GM18505 (cell line): ENCODE data around the gene URM1.
"Not testable (repeated sequence)": the region's sequence is repeated elsewhere in the genome, so short reads cannot be mapped to it uniquely, and the experiment has no call there.

Experiments
- ATAC-seq: cut with Tn5 transposase; IDR thresholded peaks from one replicate; pipeline ENCODE4 v1.9.1; 2021; ENCODE audit not compliant: unreplicated experiment
- POLR2A ChIP-seq: IDR thresholded peaks from 4 replicates; pipeline ENCODE4 v1.6.1; 2011; ENCODE audit warnings: borderline replicate concordance; ENCODE audit not compliant: insufficient read depth, insufficient read length; ENCODE audit errors: extremely low read depth

Gene URM1

DNA sequence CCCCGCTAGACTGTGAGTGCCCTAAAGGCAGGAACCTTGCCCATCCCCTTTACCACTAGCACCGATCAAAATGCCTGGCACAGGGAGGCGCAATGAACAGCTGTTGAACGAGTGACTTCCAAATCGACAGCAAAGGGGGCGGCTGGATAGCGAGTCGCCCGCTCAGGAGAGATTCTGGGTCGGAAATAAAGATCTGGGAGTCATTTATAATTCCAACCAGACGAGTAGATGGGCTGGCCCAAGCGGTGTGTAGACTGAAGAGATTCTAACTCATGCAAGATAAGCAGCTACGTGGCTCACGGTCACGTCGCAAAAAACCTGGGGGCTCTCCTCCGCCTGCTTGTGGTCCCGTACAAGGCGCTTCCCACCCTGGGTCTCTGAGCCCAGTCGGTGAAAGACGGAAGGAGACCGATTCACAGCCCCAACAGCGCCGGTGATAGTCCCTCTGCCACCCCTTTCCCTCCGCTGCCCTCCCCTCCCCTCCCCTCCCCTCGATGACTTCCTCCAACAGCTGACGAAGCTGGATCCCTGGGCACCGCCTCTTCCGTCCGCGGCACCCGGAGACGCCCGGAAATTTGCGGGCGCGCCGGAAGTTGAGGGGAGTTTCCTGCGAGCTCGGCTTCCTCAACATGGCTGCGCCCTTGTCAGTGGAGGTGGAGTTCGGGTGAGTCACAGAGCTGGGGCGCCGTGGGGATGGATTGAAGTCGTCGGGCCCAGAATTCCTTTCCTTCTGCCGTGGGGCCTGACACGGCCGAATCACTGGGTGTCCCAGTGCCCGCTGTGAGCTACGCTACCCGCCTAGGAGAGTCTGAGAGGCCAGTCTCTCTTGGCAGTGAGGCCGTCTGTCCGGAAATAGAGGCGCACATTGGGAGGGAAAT lies at the start of gene URM1:
Gene URM1 (plus strand): TSS at position 623 of the 878 bp plus-strand sequence. CDS start 7 bp downstream, at position 630.
- peak; percentile 90 for TF ChIP-seq POLR2A
- ATAC-seq = peak; percentile 90

- ATAC-seq = peak; percentile 14
- TF ChIP-seq POLR2A = no peak
Measured at GRCh38 chr9:128321879-128322403, 49.2 kb upstream of the URM1 start.

DNA sequence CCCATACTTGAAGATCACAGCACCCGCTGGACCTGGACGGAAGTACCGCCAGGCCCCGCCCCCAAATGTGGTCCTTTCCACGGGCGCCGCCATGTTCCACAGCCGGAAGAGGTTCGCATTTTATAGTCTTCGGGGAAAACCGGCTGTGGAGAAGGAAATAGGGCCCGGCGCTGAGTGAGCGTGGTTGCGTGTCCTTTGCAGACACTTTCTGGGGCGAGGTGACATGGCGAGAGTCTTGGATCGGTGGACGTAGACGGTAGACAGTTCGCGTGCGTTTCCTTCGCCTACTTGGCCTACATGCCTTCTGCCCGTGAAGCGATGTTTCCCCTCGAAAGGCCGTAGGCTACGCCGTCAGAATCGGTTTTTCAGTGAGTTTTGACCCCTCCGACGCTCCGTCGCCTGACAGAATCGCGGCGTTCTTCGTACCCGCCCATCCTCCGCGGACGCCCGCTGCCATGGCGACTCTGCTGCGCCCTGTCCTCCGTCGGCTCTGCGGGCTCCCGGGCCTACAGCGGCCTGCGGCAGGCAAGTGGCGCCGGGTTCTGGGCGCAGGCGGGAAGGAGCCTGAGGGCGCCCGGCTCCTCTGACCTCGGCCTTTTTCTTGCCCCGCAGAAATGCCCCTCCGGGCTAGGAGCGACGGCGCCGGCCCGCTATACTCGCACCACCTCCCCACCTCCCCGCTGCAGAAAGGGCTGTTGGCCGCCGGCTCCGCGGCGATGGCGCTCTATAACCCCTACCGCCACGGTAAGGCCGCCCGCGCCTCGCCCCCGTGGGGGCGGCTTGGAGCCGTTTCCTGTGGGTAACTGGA lies 48.6 kb upstream of the URM1 start, which contains the start of the genes COQ4 and TRUB2:
Gene COQ4 (plus strand): TSS at position 436 of the 808 bp plus-strand sequence. CDS start 20 bp downstream, at position 456.
Gene TRUB2 (minus strand): TSS at position 44 of the 808 bp plus-strand sequence. CDS start 39 bp downstream, at position 5.
- ATAC-seq = peak; percentile 74
- TF ChIP-seq POLR2A = peak; percentile 92

DNA sequence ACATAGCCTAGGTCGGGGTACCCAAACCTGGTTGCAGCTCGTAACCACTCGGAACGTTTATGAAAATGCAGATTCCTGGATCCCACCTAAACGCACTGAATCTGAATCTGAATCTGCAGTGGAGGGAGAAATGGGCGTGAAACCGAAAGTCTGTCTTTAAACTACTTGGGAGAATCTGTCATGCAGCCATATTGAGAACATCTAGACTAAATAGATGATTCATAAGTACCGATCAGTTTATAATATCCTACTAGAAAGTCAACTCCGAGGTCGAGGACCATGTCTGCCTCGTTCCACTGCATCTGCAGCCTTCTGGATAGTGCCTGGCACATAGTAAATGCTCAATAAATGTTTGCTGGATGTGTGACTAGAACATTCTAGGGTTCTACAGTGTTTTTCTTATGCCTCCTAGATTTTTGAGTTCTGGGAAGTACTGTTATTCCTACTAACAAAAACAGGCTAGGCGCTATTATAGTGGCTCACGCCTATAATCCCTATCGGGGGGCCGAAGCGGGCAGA lies 47.9 kb upstream of the URM1 start:
- no peak for ATAC-seq
- no peak for TF ChIP-seq POLR2A

- ATAC-seq = no peak
- TF ChIP-seq POLR2A = no peak
Measured at GRCh38 chr9:128323791-128324190, 47.4 kb upstream of the URM1 start.

DNA sequence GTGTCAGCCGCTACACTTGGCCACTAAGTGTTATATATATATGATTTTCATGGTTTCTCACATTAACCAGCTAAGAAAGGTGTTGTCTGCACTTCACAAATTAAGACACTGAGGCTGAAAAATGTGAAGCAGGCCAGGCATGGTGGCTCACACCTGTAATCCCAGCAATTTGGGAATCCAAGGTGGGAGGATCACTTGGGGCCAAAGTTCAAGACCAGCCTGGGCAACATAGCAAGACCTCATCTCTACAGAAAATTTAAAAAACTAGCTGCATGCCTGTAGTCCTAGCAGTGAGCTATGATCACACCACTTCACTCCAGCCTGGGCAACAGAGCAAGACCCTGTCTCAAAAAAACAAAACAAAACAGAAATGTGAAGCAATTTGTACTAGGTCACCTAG lies 46.8 kb upstream of the URM1 start:
- TF ChIP-seq POLR2A = no peak
- no peak for ATAC-seq

GRCh38 chr9:128325629-128326028 lies 45.5 kb upstream of the URM1 start:
- no peak for ATAC-seq
- no peak for TF ChIP-seq POLR2A

GRCh38 chr9:128333451-128333869 lies 37.7 kb upstream of the URM1 start:
- no peak for ATAC-seq
- TF ChIP-seq POLR2A = no peak

DNA sequence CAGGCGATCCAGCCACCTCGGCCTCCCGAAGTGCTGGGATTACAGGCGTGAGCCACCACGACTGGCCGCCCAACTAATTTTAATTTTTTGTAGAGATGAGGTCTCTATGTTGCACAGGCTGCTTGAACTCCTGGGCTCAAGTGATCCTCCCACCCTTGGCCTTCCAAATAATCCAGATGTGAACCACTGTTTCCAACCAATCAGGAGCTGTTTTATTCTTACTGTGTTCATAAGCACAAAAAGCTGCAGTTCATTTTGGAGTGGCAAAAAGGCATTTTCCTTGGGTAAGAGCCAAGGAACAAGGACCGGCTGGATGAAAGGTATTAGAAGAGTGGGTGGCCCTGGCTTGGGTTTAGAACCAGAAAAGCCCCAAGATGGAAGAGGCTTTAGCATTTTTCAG lies 36.0 kb upstream of the URM1 start:
- no peak for TF ChIP-seq POLR2A
- ATAC-seq = no peak

- TF ChIP-seq POLR2A = no peak
- ATAC-seq = no peak
Measured at GRCh38 chr9:128335914-128336313, 35.3 kb upstream of the URM1 start.

GRCh38 chr9:128337936-128338335 lies 33.2 kb upstream of the URM1 start:
- no peak for TF ChIP-seq POLR2A

DNA sequence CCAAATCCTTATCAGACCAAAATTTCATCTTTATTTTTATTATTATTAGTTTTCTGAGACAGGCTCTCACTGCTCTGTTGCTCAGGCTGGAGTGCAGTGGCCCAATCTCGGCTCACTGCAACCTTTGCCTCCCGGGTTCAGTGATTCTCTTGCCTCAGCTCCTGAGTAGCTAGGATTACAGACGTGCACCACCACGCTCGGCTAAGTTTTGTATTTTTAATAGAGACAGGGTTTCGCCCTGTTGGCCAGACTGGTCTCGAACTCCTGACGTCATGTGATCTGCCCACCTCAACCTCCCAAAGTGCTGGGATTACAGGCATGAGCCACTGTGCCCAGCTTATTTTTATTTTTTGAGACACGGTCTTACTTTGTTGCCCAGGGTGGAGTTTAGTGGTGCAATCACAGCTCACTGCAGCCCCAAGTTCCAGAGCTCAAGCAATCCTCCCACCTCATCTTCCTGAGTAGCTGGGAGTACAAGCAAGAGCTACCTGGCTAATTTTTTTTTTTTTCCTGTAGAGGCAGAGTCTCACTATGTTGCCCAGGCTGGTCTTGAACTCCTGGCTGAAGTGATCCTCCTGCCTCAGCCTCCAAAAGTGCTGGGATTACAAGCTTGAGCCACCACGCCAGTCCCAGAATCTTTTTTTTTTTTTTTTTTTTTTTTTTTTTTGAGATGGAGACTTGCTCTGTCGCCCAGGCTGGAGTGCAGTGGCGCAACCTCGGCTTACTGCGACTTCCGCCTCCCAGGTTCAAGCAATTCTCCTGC lies 32.1 kb upstream of the URM1 start:
- not testable (repeated sequence) for ATAC-seq

More at GRCh38 chr9:128337936-128338335, 33.2 kb upstream of the URM1 start:
- ATAC-seq = no peak

- peak; percentile 78 for ATAC-seq
- peak; percentile 41 for TF ChIP-seq POLR2A
Measured at GRCh38 chr9:128339761-128340690, 31.1 kb upstream of the URM1 start, which contains the start of gene SLC27A4. Gene SLC27A4 (plus strand): TSS chr9:128340527. CDS start chr9:128343133, 2,606 bp downstream.
